OCI-LY7 (cell line): Measurements from ENCODE around the gene TNIK. TPM values are rescaled to one million over a fixed set of nuclear protein-coding genes. Genes with fewer than 3 reads are reported as not detected.

ENCODE experiments used
- BruUV-seq: library from RNA; stranded (reverse); fragments of 400-500 nt; replicated peaks from 2 replicates; lab custom pipeline; 2021; lab: Mats Ljungman, UMichigan
- CTCF ChIA-PET: fragments of 300-600 bp; sonication (Branson Sonifier 250); formaldehyde crosslinking; loops from one replicate; lab custom pipeline; 2022; ENCODE audit warnings: antibody characterized with exemption; ENCODE audit not compliant: unreplicated experiment; lab: Charles Lee
- POLR2A ChIA-PET: fragments of 300-600 bp; sonication (Branson Sonifier 250); formaldehyde crosslinking; loops from one replicate; lab custom pipeline; 2022; ENCODE audit warnings: antibody characterized with exemption; lab: Charles Lee
- DNase-seq: peaks from one replicate; pipeline ENCODE4 v3.0.0-alpha.2; 2015; ENCODE audit warnings: low spot score
- H2AFZ ChIP-seq: fragments of 200-600 bp; sonication (generic), shearing (Covaris generic); 2 replicates; pipeline ENCODE4 v1.6.1; 2014; ENCODE audit warnings: mild to moderate bottlenecking, antibody characterized with exemption, low read length, moderate library complexity
- H3K27ac ChIP-seq: fragments of 200-600 bp; sonication (generic); 2 replicates; pipeline ENCODE4 v1.5.1; 2014; ENCODE audit warnings: mixed run types, low read depth, mild to moderate bottlenecking, moderate library complexity, low read length, inconsistent platforms; ENCODE audit not compliant: poor library complexity, severe bottlenecking
- H3K36me3 ChIP-seq: fragments of 200-600 bp; sonication (generic); 2 replicates; pipeline ENCODE4 v1.6.1; 2014; ENCODE audit warnings: mild to moderate bottlenecking, antibody characterized with exemption, low read length, moderate library complexity, mixed read lengths; ENCODE audit not compliant: insufficient read depth
- H3K4me1 ChIP-seq: fragments of 200-600 bp; sonication (generic); 2 replicates; pipeline ENCODE4 v1.5.1; 2014; ENCODE audit warnings: mild to moderate bottlenecking, low read length; ENCODE audit not compliant: insufficient read depth, poor library complexity, severe bottlenecking
- H3K4me2 ChIP-seq: fragments of 200-600 bp; sonication (generic); 2 replicates; pipeline ENCODE4 v1.6.1; 2014; ENCODE audit warnings: mild to moderate bottlenecking, low read length
- H3K4me3 ChIP-seq: fragments of 200-600 bp; sonication (generic); 2 replicates; pipeline ENCODE4 v1.5.1; 2014; ENCODE audit warnings: mild to moderate bottlenecking, low read depth, low read length; ENCODE audit not compliant: poor library complexity, severe bottlenecking
- H3K79me2 ChIP-seq: fragments of 200-600 bp; sonication (generic); 2 replicates; pipeline ENCODE4 v1.6.1; 2016; ENCODE audit warnings: low read depth, mild to moderate bottlenecking, low read length, moderate library complexity, mixed read lengths; ENCODE audit not compliant: insufficient read depth
- H3K9me2 ChIP-seq: fragments of 200-600 bp; sonication (generic); 2 replicates; pipeline ENCODE4 v1.6.1; 2016; ENCODE audit warnings: mild to moderate bottlenecking, low read length, mixed read lengths; ENCODE audit not compliant: insufficient read depth
- H3K9me3 ChIP-seq: fragments of 200-600 bp; sonication (generic); 2 replicates; pipeline ENCODE4 v1.6.1; 2014; ENCODE audit warnings: mild to moderate bottlenecking, mixed run types, low read length, mixed read lengths
- H4K20me1 ChIP-seq: fragments of 200-600 bp; sonication (generic); 2 replicates; pipeline ENCODE4 v1.6.1; 2014; ENCODE audit warnings: mild to moderate bottlenecking, antibody characterized with exemption, low read length, moderate library complexity, mixed read lengths; ENCODE audit not compliant: insufficient read depth
- CTCF ChIP-seq: fragments of 200-600 bp; sonication (generic); conservative IDR thresholded peaks from 2 replicates; pipeline ENCODE4 v1.5.1; 2014; ENCODE audit warnings: mild to moderate bottlenecking, antibody characterized with exemption, low read length, moderate library complexity, mixed read lengths
- EZH2phosphoT487 ChIP-seq: fragments of 200-600 bp; sonication (generic); IDR thresholded peaks from 2 replicates; pipeline ENCODE4 v1.6.1; 2018; ENCODE audit warnings: low read depth, borderline replicate concordance, mild to moderate bottlenecking, mixed run types, antibody characterized with exemption, low read length, moderate library complexity, mixed read lengths
- intact Hi-C: fragments of 100-400 bp; cut with micrococcal nuclease; formaldehyde crosslinking; loops from one replicate; pipeline ENCODE4 v1.10.0; 2022; ENCODE audit not compliant: unreplicated experiment
- total RNA-seq, 2 experiments: library from RNA; depleted of rRNA in 1 of 2; stranded (reverse); fragments of >200 nt in 1 of 2; shearing (Covaris generic) in 1 of 2; gene quantifications; 2 replicates each; pipeline ENCODE4 v1.2.3, GENCODE V29; 2014 to 2022

The TNIK gene
- total RNA-seq, 2 experiments from 2014 or later = not detected

- CTCF ChIA-PET = no interaction called here
- TF ChIP-seq CTCF (no peak), EZH2phosphoT487 (no peak)
- no peaks in the 10 kb centered on the region for H3K4me1 ChIP-seq
- H3K36me3 ChIP-seq = no peaks in the 10 kb centered on the region
- DNase-seq = no peak
- no peaks in the 10 kb centered on the region for H3K9me3 ChIP-seq
- 0 out of 2 replicates have a peak overlapping the region, but pooled peaks have one; percentile 29 for H3K4me2 ChIP-seq
- no peaks in the 10 kb centered on the region for H3K9me2 ChIP-seq
- POLR2A ChIA-PET = interaction anchor here (0.6 to 0.7 kb wide), 3 partner anchors 14 to 235 kb away, joined by 3 to 7 read pairs (median 5); no protein-coding TSS in a partner anchor
- H3K27ac ChIP-seq = no peak overlapping the region
- H2AFZ ChIP-seq = peak overlapping the region; percentile 40; the same call in 1 of the 2 replicates
- H3K4me3 ChIP-seq = no peak overlapping the region
- H4K20me1 ChIP-seq = no peaks in the 10 kb centered on the region
- intact Hi-C loops = no loop called here
- BruUV-seq = no TSS peak
- H3K79me2 ChIP-seq = no peaks in the 10 kb centered on the region
Observed at GRCh38 chr3:171491361-171491760, 31.2 kb upstream of the TNIK start.

- no peaks in the 10 kb centered on the region for H3K9me2 ChIP-seq
- no peak overlapping the region for H2AFZ ChIP-seq
- H3K4me1 ChIP-seq = no peaks in the 10 kb centered on the region
- no TSS peak for BruUV-seq
- no peak overlapping the region for H3K4me3 ChIP-seq
- no peak overlapping the region for H3K27ac ChIP-seq
- POLR2A ChIA-PET = interaction anchor here (0.6 kb wide), 1 partner anchor 14 kb away, joined by 3 read pairs; no protein-coding TSS in a partner anchor
- no peak overlapping the region for H3K4me2 ChIP-seq
- no peaks in the 10 kb centered on the region for H3K36me3 ChIP-seq
- CTCF ChIA-PET = no interaction called here
- no peaks in the 10 kb centered on the region for H3K79me2 ChIP-seq
- no peak for DNase-seq
- TF ChIP-seq CTCF (no peak), EZH2phosphoT487 (no peak)
- H3K9me3 ChIP-seq = no peaks in the 10 kb centered on the region
- intact Hi-C loops = no loop called here
- H4K20me1 ChIP-seq = no peaks in the 10 kb centered on the region
Observed at GRCh38 chr3:171490901-171491300, 30.7 kb upstream of the TNIK start.

- H3K36me3 ChIP-seq = no peaks in the 10 kb centered on the region
- H3K79me2 ChIP-seq = no peaks in the 10 kb centered on the region
- H3K4me2 ChIP-seq = no peak overlapping the region
- H3K9me2 ChIP-seq = no peaks in the 10 kb centered on the region
- H3K27ac ChIP-seq = no peak overlapping the region
- TF ChIP-seq CTCF (no peak), EZH2phosphoT487 (no peak)
- H3K4me1 ChIP-seq = no peaks in the 10 kb centered on the region
- intact Hi-C loops = no loop called here
- no peak overlapping the region for H2AFZ ChIP-seq
- BruUV-seq = no TSS peak
- no peak overlapping the region for H3K4me3 ChIP-seq
- CTCF ChIA-PET = no interaction called here
- no peak for DNase-seq
- POLR2A ChIA-PET = no interaction called here
- no peaks in the 10 kb centered on the region for H3K9me3 ChIP-seq
- H4K20me1 ChIP-seq = no peaks in the 10 kb centered on the region
Observed at GRCh38 chr3:171489348-171489747, 29.1 kb upstream of the TNIK start.
